ENCODE data around the gene ANAPC10. TPM values are rescaled to one million over a fixed set of nuclear protein-coding genes. Genes with fewer than 3 reads are reported as not detected.

Gene ANAPC10
- polyA plus RNA-seq, 1 of the 3 experiments (the other 2 are of a cell fraction), result 19.1 TPM

DNA sequence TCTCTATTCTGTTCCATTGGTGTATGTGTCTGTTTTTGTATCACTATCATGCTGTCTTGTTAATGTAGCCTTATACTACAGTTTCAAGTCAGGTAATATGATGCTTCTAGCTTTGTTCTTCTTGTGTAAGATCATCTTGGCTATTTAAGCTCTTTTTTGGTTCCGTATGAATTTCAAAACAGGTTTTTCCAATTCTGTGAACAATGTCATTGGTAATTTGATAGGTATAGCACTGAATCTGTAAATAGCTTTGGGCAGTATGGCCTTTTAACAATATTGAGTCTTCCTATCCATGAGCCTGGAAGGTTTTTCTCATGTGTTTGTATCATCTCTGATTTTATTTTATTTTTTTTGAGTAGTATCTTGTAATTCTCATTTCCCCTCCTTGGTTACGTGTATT, 94.3 kb downstream of the ANAPC10 start:
- no peaks in the 10 kb centered on the region for H3K27me3 ChIP-seq (ENCODE audit: insufficient read depth)
- no peak overlapping the region for H3K9ac ChIP-seq
- TF ChIP-seq SMC3 (IDR thresholded peaks at IDR 0.05; ENCODE audit: low read depth, low read length) (no peak), FOXJ3 (CRISPR knock-in tag; IDR thresholded peaks at IDR 0.05) (no peak), NFIC (IDR thresholded peaks at IDR 0.05; ENCODE audit: borderline replicate concordance) (no peak), MXI1 (IDR thresholded peaks at IDR 0.05; ENCODE audit: low read depth, low read length) (no peak), TAF1 (IDR thresholded peaks at IDR 0.05; ENCODE audit: borderline replicate concordance, low read depth, low read length) (no peak), EZH2phosphoT487 (IDR thresholded peaks at IDR 0.05; ENCODE audit: borderline replicate concordance, low read depth) (no peak), FOXM1 (IDR thresholded peaks at IDR 0.05; ENCODE audit: low read depth) (no peak), NRF1 (IDR thresholded peaks at IDR 0.05; ENCODE audit: low read depth, low read length) (no peak), FOSL2 (IDR thresholded peaks at IDR 0.05; ENCODE audit: borderline replicate concordance, low read depth) (no peak), RFX5 (IDR thresholded peaks at IDR 0.05; ENCODE audit: low read length) (no peak), POLR2AphosphoS5 (IDR thresholded peaks at IDR 0.05; ENCODE audit: low read depth, low read length) (no peak)
- TF ChIP-seq, protein P1, sequence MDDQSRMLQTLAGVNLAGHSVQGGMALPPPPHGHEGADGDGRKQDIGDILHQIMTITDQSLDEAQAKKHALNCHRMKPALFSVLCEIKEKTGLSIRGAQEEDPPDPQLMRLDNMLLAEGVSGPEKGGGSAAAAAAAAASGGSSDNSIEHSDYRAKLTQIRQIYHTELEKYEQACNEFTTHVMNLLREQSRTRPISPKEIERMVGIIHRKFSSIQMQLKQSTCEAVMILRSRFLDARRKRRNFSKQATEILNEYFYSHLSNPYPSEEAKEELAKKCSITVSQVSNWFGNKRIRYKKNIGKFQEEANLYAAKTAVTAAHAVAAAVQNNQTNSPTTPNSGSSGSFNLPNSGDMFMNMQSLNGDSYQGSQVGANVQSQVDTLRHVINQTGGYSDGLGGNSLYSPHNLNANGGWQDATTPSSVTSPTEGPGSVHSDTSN (IDR thresholded peaks at IDR 0.05), result no peak
- TF ChIP-seq, protein P2, sequence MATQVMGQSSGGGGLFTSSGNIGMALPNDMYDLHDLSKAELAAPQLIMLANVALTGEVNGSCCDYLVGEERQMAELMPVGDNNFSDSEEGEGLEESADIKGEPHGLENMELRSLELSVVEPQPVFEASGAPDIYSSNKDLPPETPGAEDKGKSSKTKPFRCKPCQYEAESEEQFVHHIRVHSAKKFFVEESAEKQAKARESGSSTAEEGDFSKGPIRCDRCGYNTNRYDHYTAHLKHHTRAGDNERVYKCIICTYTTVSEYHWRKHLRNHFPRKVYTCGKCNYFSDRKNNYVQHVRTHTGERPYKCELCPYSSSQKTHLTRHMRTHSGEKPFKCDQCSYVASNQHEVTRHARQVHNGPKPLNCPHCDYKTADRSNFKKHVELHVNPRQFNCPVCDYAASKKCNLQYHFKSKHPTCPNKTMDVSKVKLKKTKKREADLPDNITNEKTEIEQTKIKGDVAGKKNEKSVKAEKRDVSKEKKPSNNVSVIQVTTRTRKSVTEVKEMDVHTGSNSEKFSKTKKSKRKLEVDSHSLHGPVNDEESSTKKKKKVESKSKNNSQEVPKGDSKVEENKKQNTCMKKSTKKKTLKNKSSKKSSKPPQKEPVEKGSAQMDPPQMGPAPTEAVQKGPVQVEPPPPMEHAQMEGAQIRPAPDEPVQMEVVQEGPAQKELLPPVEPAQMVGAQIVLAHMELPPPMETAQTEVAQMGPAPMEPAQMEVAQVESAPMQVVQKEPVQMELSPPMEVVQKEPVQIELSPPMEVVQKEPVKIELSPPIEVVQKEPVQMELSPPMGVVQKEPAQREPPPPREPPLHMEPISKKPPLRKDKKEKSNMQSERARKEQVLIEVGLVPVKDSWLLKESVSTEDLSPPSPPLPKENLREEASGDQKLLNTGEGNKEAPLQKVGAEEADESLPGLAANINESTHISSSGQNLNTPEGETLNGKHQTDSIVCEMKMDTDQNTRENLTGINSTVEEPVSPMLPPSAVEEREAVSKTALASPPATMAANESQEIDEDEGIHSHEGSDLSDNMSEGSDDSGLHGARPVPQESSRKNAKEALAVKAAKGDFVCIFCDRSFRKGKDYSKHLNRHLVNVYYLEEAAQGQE (IDR thresholded peaks at IDR 0.05; ENCODE audit: low read depth, low read length), result no peak
- TF ChIP-seq, protein P3, sequence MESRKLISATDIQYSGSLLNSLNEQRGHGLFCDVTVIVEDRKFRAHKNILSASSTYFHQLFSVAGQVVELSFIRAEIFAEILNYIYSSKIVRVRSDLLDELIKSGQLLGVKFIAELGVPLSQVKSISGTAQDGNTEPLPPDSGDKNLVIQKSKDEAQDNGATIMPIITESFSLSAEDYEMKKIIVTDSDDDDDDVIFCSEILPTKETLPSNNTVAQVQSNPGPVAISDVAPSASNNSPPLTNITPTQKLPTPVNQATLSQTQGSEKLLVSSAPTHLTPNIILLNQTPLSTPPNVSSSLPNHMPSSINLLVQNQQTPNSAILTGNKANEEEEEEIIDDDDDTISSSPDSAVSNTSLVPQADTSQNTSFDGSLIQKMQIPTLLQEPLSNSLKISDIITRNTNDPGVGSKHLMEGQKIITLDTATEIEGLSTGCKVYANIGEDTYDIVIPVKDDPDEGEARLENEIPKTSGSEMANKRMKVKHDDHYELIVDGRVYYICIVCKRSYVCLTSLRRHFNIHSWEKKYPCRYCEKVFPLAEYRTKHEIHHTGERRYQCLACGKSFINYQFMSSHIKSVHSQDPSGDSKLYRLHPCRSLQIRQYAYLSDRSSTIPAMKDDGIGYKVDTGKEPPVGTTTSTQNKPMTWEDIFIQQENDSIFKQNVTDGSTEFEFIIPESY (IDR thresholded peaks at IDR 0.05; ENCODE audit: borderline replicate concordance, low read depth), result no peak
- TF ChIP-seq, protein P4, sequence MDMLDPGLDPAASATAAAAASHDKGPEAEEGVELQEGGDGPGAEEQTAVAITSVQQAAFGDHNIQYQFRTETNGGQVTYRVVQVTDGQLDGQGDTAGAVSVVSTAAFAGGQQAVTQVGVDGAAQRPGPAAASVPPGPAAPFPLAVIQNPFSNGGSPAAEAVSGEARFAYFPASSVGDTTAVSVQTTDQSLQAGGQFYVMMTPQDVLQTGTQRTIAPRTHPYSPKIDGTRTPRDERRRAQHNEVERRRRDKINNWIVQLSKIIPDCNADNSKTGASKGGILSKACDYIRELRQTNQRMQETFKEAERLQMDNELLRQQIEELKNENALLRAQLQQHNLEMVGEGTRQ (IDR thresholded peaks at IDR 0.05; ENCODE audit: borderline replicate concordance, low read depth, low read length), result no peak
- TF ChIP-seq, protein P5, sequence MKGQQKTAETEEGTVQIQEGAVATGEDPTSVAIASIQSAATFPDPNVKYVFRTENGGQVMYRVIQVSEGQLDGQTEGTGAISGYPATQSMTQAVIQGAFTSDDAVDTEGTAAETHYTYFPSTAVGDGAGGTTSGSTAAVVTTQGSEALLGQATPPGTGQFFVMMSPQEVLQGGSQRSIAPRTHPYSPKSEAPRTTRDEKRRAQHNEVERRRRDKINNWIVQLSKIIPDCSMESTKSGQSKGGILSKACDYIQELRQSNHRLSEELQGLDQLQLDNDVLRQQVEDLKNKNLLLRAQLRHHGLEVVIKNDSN (IDR thresholded peaks at IDR 0.05; ENCODE audit: borderline replicate concordance, low read depth), result no peak
- H3K9me2 ChIP-seq, result no peaks in the 10 kb centered on the region
- H3K4me1 ChIP-seq (ENCODE audit: control insufficient read depth in 1 of 2, insufficient read depth in 2 of 2, low read depth in 1 of 2, low read length in 1 of 2), result no peaks in the 10 kb centered on the region
- no peak overlapping the region for H3K4me3 ChIP-seq (ENCODE audit: low read depth in 2 of 2, low read length in 1 of 2)
- no peaks in the 10 kb centered on the region for H3K9me3 ChIP-seq
- H3K27ac ChIP-seq (ENCODE audit: low read depth in 2 of 2, low read length in 1 of 2), result no peak overlapping the region
- no peak overlapping the region for H3K4me2 ChIP-seq
- WGBS (ENCODE audit: low lambda C conversion rate), result 94% methylated on average over 2 of the region's 2 CpGs
- H3K36me3 ChIP-seq (replicated peaks in 1 of 2; ENCODE audit: control insufficient read depth in 1 of 2, insufficient read depth in 2 of 2, low read length in 1 of 2), result peaks cover 0 to under 1% of the 10 kb centered on the region in 2 experiments
- no peaks in the 10 kb centered on the region for H3F3A ChIP-seq (replicated peaks; ENCODE audit: insufficient read depth)
- DNase-seq, result no peak
- no peak overlapping the region for H2AFZ ChIP-seq (ENCODE audit: low read depth)
- peaks cover 16% of the 10 kb centered on the region for H3K79me2 ChIP-seq (ENCODE audit: insufficient read depth)
- 0 out of 2 replicates have a peak, but pooled peaks cover 3% of the 10 kb centered on the region for H4K20me1 ChIP-seq (ENCODE audit: insufficient read depth)
- ChIA-PET CTCF (no interaction called here), POLR2A (no interaction called here)

Data from SK-N-SH (cell line).